ENCODE data around the gene ARL6IP1. TPM values are rescaled to one million over a fixed set of nuclear protein-coding genes. Genes with fewer than 3 reads are reported as not detected.

The ARL6IP1 gene
- polyA plus RNA-seq, 1 donor (not counting 4 experiments of a cell fraction or from before 2014, with no cell fraction given) = 178 TPM

DNA sequence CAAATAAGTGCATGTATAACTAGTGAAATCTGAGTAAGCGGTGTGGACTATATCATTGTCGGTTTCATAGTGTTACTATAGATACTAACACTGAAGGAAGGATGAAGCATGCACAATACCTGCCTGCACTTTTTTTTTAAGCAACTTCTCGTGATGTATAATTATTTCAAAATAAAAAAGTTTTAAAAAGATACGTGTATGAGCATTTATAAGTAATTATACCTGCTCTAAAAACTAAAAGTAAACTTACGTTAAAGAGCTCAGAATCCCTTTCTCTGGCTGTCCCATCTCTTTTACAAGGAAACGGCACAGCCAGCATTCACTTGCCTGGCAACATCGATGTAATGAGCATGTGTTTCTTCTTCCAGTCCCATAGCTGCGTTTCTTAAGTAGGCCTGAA lies 31.3 kb upstream of the ARL6IP1 start:
- H3K36me3 ChIP-seq (ENCODE audit: control insufficient read depth in 2 of 2, extremely low read depth in 1 of 2, insufficient read depth in 2 of 2, low read length in 2 of 2) = peaks cover 37 to 52% of the 10 kb centered on the region in 2 experiments
- TF ChIP-seq EZH2 (IDR thresholded peaks at IDR 0.05; ENCODE audit: low read length) = no peak
- TF ChIP-seq, protein P1, sequence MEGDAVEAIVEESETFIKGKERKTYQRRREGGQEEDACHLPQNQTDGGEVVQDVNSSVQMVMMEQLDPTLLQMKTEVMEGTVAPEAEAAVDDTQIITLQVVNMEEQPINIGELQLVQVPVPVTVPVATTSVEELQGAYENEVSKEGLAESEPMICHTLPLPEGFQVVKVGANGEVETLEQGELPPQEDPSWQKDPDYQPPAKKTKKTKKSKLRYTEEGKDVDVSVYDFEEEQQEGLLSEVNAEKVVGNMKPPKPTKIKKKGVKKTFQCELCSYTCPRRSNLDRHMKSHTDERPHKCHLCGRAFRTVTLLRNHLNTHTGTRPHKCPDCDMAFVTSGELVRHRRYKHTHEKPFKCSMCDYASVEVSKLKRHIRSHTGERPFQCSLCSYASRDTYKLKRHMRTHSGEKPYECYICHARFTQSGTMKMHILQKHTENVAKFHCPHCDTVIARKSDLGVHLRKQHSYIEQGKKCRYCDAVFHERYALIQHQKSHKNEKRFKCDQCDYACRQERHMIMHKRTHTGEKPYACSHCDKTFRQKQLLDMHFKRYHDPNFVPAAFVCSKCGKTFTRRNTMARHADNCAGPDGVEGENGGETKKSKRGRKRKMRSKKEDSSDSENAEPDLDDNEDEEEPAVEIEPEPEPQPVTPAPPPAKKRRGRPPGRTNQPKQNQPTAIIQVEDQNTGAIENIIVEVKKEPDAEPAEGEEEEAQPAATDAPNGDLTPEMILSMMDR (optimal IDR thresholded peaks at IDR 0.05 in 1 of 3, IDR thresholded peaks at IDR 0.05 in 1 of 3, conservative IDR thresholded peaks at IDR 0.05 in 1 of 3; ENCODE audit: extremely low read depth in 1 of 3, insufficient read depth in 2 of 3, low read length in 3 of 3) = no peak

DNA sequence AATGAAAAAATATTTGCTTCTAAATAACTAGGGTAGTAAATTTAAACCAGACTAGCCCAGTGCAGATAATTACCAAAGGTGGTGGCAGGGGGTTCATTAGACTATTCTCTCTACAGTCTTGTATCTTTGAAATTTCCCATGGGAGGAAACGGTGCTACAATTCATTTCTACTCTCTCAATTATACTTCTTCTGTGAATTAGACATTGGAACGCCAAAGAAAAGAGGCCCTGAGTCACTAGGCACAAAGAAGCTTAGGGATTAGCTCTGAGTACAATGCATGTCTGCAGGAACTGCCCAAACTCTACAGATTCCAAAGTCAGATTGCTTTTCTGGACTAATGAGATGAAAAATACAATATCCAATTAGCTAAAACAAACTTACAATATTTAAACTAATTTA lies 30.7 kb upstream of the ARL6IP1 start:
- no peak for TF ChIP-seq EZH2 (IDR thresholded peaks at IDR 0.05; ENCODE audit: low read length)
- TF ChIP-seq, protein P1 (optimal IDR thresholded peaks at IDR 0.05 in 1 of 3, IDR thresholded peaks at IDR 0.05 in 1 of 3, conservative IDR thresholded peaks at IDR 0.05 in 1 of 3; ENCODE audit: extremely low read depth in 1 of 3, insufficient read depth in 2 of 3, low read length in 3 of 3) = no peak
- Histone ChIP-seq H2AFZ (ENCODE audit: control insufficient read depth, low read length) (no peak overlapping the region), H3K9ac (ENCODE audit: control insufficient read depth, extremely low read depth, insufficient read depth, low read length) (no peak overlapping the region), H3K27ac (ENCODE audit: control insufficient read depth, insufficient read depth, low read length) (no peak overlapping the region), H3K27me3 (ENCODE audit: control insufficient read depth, extremely low read depth, insufficient read depth, low read length) (no peaks in the 10 kb centered on the region), H3K79me2 (ENCODE audit: control insufficient read depth, insufficient read depth, low read length) (no peaks in the 10 kb centered on the region), H3K4me1 (ENCODE audit: control insufficient read depth, extremely low read depth, insufficient read depth, low read length) (no peaks in the 10 kb centered on the region), H3K4me2 (ENCODE audit: control insufficient read depth, extremely low read depth, insufficient read depth, low read depth, low read length) (no peak overlapping the region), H3K9me3 (ENCODE audit: control insufficient read depth, low read depth, low read length) (no peaks in the 10 kb centered on the region), H3K36me3 (ENCODE audit: control insufficient read depth in 2 of 2, extremely low read depth in 1 of 2, insufficient read depth in 2 of 2, low read length in 2 of 2) (peaks cover 34 to 48% of the 10 kb centered on the region in 2 experiments), H4K20me1 (ENCODE audit: control insufficient read depth, extremely low read depth, insufficient read depth, low read length) (no peaks in the 10 kb centered on the region), H3K4me3 (ENCODE audit: control insufficient read depth in 2 of 3, extremely low read depth in 1 of 3, insufficient read depth in 2 of 3, low read depth in 1 of 3, low read length in 3 of 3) (no peak overlapping the region), H3K9me1 (ENCODE audit: control insufficient read depth, extremely low read depth, insufficient read depth, low read length) (no peaks in the 10 kb centered on the region)
- DNase-seq (ENCODE audit: low read depth, low spot score) = no peak
- no peak for FAIRE-seq
- dilution Hi-C loops (cut with MboI; ENCODE audit: extremely low pct_ligation_motif_present, low sequenced_read_pairs) = loop anchor here (10.0 kb wide), 1 partner anchor 143 kb away; no protein-coding TSS in a partner anchor

More for the DNA sequence above, 31.3 kb upstream of the ARL6IP1 start:
- H3K27me3 ChIP-seq (ENCODE audit: control insufficient read depth, extremely low read depth, insufficient read depth, low read length) = no peaks in the 10 kb centered on the region
- H3K9me3 ChIP-seq (ENCODE audit: control insufficient read depth, low read depth, low read length) = no peaks in the 10 kb centered on the region
- H3K4me3 ChIP-seq (ENCODE audit: control insufficient read depth in 2 of 3, extremely low read depth in 1 of 3, insufficient read depth in 2 of 3, low read depth in 1 of 3, low read length in 3 of 3) = no peak overlapping the region
- H3K4me2 ChIP-seq (ENCODE audit: control insufficient read depth, extremely low read depth, insufficient read depth, low read depth, low read length) = no peak overlapping the region
- no peaks in the 10 kb centered on the region for H3K4me1 ChIP-seq (ENCODE audit: control insufficient read depth, extremely low read depth, insufficient read depth, low read length)
- FAIRE-seq = no peak
- no peak overlapping the region for H3K27ac ChIP-seq (ENCODE audit: control insufficient read depth, insufficient read depth, low read length)
- H4K20me1 ChIP-seq (ENCODE audit: control insufficient read depth, extremely low read depth, insufficient read depth, low read length) = no peaks in the 10 kb centered on the region
- dilution Hi-C loops (cut with MboI; ENCODE audit: extremely low pct_ligation_motif_present, low sequenced_read_pairs) = loop anchor here (10.0 kb wide), 1 partner anchor 142 kb away; no protein-coding TSS in a partner anchor
- no peaks in the 10 kb centered on the region for H3K79me2 ChIP-seq (ENCODE audit: control insufficient read depth, insufficient read depth, low read length)
- no peak overlapping the region for H3K9ac ChIP-seq (ENCODE audit: control insufficient read depth, extremely low read depth, insufficient read depth, low read length)
- H3K9me1 ChIP-seq (ENCODE audit: control insufficient read depth, extremely low read depth, insufficient read depth, low read length) = no peaks in the 10 kb centered on the region
- H2AFZ ChIP-seq (ENCODE audit: control insufficient read depth, low read length) = no peak overlapping the region
- no peak for DNase-seq (ENCODE audit: low read depth, low spot score)

Data from keratinocyte (primary cell).